MM.1S (cell line): ENCODE results near the gene TRAK2.
"Not testable (repeated sequence)": the region's sequence is repeated elsewhere in the genome, so short reads cannot be mapped to it uniquely, and the experiment has no call there.

Experiments
- CTCF ChIP-seq: fragments of 300-600 bp; sonication (generic); IDR thresholded peaks from 2 replicates; pipeline ENCODE4 v1.5.1; 2016; ENCODE audit warnings: antibody characterized with exemption, low read length, mixed read lengths
- EZH2 ChIP-seq: fragments of 300-600 bp; sonication (generic); optimal IDR thresholded peaks from 2 replicates; pipeline ENCODE3; 2017; ENCODE audit warnings: low read depth, mild to moderate bottlenecking, antibody characterized with exemption, low read length, mixed read lengths
- EZH2phosphoT487 ChIP-seq: fragments of 300-600 bp; sonication (generic); IDR thresholded peaks from 2 replicates; pipeline ENCODE4 v1.6.1; 2018; ENCODE audit warnings: antibody characterized with exemption, low read length

GRCh38 chr2:201439336-201439922, 11.8 kb downstream of the TRAK2 start:
- TF ChIP-seq CTCF, EZH2phosphoT487, EZH2: not testable (repeated sequence)
